Kidney tubule cell (primary cell): ENCODE results near the gene RBP2.
"Not testable (repeated sequence)": the region's sequence is repeated elsewhere in the genome, so short reads cannot be mapped to it uniquely, and the experiment has no call there.

Source experiments
- DNase-seq: peaks from one replicate; pipeline ENCODE4 v3.0.0-alpha.2; 2018; ENCODE audit warnings: low spot score

Gene RBP2

DNA sequence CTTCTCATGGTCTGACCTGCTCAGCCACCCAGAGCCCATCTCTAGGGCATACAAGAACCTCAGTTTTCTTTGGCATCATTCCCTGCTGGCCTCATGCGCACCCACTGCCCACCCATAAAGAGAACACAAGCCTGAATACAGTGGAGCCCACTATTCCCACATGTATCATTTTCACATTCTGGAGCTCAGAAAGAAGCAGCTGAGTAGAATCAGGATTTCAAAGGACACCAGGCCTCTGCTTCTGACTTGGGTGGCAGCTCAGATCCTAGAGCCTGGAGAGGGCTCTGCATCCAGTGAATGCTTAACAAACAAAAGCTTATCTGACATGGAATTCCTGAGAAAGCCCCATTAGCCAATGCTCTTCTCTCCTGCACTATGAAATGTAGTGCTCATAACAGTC lies 34.7 kb downstream of the RBP2 start:
- no peak for DNase-seq

DNA sequence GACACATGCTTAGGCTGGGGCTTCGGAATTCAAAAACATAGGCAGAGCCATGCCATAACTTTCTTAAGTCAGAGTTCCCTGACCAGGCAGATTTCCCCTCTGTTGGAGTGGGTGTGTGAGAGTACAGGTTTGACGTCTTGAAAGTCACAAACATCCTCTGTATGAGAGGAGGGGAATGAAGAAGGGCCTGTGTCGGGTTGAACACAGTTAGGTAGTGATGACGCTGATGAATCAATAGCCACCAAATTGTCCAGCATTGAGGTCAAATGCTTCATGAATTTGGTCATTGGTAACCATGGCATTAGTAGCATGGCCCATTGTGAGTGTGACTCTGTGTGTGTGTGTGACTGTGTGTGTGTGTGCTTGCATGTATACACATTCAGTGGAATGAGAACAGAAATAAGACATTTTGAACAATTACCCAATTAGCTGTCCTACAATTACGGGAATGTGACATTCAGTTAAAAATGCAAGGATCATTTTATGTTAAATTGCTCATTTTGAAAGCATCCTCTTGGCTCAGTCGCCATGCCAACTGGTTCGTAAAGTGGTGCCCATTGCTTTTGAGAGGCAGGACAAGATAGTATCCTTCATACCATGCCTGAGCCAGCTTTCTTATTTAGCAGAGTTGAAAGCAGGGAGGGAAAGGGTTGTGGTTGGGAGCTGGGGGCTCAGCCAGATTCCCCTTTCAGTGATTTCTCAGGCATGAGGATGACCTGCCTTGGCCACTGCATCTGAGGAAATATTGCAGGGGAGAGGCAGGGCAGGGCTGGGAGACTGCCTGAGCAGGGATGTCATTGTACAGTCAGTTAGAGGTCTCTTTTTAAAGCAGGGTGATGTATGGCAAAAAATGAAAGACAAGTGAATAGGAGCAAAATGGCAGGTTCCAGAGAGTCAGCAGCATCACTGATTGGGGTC lies 35.4 kb downstream of the RBP2 start:
- DNase-seq, result no peak

DNA sequence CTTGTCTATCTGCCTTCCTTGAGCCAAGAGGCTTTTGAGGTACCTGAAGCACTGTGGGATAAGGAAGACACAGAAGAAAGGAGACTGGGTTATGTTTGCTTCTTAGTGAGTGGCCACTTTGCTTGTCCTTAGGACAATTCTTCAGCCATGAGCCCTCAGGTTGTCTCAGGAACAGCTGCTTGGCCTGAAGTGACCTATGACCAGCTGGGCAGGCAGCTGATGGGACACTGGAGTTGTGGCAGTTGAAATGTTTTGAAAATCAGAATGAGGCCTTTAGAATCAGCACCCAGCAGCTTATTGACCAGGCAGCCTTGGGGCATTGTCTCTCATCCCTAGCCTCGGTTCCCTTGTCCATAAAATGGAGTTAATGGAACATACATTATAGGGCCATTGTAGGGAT lies 37.0 kb downstream of the RBP2 start:
- no peak for DNase-seq

DNA sequence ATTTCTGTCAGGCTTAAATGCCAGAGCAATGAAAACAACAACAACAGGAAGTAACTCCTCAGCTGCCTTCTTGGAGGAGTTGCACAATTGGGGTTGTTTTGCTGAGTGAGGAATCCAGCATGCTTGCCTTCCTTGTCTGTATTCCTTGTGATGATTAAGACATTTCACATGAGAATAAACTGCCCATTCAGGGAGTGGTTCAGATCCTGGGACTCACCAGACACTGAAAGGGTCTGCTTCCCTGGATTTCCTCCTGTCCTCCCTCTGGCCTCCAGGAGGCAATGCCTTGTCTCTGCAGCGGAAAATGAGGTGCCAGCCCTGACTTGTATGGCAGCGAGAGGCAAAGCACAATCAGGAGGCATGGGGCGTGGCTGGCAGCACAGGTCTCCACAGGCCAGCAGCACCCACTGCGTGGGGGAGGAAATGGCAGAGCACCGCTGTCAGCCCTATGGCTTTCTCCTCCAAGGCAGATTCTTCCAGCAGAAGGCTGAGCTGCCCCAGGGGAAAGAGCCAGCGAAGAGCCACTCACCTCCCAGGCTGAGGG lies 41.5 kb downstream of the RBP2 start:
- DNase-seq, result peak; percentile 50

DNA sequence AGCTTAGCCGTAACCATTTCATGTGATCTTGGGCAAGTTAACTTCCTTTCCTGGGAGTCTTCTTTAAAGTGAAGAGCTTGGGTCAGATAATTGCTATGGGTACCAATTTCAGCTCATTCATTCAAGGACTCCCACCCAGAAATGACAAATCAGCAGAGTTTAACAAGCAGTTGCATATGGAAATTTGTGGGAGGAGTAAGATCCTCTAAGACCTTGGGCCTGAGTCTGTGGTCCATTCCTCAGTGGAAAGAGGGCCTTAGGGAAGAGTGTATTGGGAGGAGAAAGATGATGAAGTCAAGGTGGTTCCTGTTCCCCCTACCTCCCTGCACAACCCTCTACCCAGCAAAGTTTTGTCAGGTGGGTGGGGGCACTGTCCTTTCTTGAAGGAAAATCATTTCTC lies 42.1 kb downstream of the RBP2 start:
- DNase-seq, result no peak

DNA sequence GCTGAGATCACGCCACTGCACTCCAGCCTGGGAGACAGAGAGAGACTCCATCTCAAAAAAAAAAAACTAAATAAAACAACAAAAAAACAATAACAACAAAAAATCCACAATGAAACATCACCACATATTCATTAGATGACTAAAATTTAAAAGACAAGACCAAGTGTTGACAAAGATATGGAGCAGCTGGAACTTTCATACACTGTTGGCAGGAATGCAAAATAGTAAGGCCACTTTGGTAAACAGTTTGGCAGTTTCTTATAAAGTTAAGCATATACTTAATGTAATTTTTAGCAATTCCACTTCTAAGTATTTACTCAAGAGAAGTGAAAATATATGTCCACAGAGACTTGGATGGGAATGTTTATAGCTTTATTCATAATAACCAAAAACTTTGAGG lies 43.2 kb downstream of the RBP2 start:
- no peak for DNase-seq

DNA sequence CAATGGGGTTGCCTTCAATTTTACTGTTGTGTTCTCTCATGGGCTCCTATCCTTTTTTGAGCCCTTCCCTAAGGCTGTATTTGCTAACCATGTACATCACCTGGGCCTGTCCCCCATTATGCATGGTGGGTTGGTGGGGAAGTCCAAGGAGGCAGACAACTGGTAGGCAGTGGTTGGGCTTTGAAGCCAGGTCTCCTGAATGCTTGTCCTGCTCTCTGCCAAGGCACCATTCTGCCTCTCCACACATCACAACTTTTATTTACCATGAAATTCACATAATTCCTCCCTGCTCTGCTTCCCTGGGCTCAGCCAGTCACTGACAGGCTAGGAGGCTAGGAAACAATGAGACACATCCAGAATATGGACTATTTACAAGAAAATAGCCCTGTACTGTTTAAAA lies 45.8 kb downstream of the RBP2 start:
- no peak for DNase-seq

DNA sequence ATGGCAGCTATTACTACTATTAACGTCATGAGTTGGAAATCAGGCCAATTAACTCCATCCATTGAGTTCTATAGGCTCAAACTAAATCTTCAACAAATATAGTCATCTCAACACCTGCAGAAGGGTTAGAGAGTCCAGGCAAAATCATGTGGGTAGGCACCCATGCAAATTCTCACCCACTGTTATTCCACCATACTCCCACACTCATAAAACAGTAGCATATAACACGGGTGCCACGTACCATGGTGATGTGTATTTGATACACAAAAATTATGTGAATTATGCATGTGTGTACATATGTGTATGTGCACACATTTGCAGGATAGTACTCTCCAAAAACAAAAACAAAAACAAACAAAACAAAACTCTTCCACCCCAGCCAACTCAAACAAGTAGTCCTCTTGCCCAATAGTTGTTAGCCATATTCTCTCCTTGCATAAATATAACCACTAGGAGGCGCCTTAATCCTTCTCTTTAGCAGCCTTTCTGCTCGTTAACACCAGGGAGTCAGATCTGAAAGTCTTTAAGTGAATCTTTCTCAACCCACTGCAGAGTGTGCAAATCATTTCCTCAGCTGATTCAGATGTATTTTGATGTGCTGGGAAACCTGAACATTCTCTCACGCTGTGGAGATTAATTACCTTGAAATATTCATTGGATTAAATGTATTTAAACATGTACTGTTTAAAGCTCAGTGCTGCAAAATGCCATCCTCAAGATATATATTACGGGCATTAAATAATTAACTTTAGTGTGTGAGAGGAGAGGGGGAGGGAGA lies 48.8 kb downstream of the RBP2 start:
- peak; percentile 79 for DNase-seq

DNA sequence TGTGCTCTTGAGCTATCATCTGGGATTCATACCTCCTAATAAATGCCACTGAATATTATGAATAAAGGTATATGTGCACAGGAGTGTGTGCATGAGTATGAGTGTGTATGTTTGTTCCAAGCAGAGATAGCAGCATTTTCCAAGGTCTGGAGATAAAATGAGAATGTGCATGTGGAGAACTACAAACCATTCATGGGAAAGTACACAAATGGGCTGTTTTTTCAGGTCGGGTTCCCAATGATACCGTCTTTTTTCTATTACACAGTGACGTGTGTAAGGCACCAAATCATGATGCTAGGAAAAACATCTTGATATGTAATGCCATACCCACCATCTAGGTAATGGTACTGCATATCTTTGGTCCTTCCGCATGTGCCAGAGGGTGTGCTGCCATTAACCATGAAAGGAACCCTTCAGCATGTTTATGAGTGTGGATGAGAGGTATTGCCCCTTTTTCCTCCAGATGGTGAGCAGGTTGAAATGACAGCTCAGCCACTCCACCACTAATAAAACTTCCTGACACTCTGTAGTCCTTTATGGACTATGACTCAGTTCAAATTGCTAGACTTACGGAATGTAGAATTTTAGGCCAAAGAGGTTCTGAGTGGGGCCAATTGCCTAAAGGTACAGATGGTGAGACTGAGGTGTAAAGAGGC lies 50.4 kb downstream of the RBP2 start:
- DNase-seq, result no peak

DNA sequence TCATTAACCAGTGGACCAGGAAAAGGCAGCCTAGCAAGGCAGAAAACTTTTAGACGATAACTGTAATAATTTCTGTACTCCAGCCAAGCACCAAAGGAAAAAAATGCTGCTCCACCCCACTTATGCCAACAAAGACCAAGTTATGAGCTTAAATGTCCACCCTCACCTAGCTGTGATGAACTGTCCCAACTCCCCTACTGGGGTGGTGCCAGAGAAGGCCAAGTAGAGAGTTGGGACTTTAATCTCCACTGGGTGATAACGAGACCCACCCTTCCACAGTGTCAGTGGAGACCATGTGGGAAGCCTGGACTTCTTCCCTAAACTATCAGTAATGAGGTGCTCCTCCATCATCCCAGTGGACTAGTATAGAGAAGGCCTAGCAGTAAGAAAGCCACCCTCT lies 53.1 kb downstream of the RBP2 start:
- DNase-seq, result no peak

DNA sequence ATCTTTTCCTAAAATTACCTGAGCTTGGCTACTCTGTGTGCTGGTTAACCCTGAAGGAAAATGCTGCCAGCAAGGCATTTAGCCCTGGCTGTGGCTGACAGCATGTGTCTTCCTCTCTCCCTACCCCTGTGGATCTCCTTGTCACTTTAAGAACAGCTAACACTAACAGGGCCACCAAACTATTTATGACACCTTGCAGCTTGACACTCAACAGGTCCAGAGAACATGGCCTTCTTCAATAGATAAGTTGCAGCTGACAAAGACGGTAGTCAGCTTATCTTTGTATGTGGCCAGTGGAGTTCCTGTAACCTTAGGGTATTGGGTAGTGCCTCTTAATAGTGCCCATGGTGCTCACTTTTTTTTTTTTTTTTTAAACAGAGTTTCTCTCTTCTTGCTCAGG lies 54.9 kb downstream of the RBP2 start:
- no peak for DNase-seq

DNA sequence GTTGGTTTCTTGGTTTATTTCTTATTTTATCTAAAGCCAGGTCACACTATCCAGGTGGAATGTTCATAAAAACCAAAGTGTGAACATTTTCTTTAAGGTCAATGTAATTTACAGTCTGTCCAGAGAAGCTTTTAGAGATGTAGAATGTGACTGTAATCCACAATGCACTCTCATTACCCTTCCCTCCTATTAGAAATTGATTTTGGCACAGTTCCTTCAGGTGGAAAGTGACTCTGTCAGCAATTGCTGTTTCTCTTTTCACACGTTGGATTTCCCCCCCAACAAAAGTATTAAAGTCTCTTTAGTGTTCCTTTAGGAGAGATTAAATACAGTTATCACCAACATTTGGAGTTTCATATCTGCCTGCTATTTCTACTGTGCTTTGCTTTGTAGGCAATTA lies 55.3 kb downstream of the RBP2 start:
- no peak for DNase-seq

DNA sequence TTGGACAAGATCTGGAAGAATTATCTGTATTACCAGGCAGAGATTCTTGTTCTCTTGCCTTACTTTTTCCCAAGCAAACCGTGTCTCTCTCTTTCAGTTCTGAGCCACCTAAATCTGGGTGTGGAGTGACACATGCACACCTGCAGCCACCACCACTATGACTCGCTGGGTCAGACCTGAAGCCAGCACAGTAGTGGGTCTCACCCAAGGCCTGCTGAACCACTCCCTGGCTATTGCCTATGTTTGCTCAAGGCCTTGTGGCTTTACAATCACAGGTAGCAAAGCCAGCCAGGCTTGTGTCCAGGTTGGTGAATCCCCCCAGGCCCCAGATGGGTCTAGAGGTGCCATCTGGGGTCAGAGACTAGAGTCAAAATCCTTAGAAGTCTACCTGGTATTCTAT lies 58.2 kb downstream of the RBP2 start:
- peak; percentile 51 for DNase-seq

DNA sequence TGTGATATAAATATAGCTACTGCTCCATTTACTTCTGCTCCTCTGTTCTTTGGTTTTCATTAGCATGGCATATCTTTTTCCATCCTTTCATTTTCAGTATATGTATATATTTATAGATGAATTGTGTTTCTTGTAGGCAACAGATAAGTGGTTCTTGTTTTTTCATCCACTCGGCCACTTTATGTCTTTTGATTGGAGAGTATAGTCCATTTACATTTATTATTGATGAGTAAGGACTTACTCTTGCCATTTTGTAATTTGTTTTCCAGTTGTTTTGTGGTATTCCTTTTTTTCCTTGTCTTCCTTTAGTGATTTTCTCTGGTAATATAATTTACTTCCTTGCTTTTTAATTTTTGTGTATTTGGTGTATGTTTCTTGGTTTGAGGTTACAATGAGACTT lies 60.0 kb downstream of the RBP2 start:
- no peak for DNase-seq

DNA sequence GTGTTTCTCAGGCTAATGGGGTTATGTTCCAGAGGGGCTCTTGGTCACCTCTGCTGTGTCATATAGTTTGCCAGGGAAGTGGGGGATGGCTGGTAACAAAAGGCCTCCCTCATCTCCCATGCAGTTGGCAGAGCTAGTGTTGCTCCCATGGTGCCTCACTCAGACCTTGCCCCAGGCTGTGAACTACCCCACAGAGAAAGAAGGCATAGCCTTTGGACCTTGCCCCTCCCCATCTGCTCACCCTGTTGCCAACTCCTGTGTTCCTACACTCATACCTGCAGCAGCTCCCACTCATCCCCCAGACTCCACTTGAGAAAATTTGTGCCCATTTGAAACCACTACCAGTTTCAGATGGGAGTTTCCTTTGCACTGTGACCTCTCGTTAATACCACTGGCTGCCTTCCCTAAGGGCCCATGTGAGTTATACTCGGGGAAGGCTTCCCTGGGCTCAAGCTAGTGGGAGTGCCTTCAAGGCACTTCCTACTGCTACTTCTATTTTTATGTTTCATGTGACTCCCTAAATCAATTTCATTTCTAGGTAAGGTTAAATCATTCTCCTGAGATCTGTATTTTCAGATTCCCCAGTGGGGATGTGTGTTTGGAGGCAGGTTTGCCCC lies 61.6 kb downstream of the RBP2 start:
- no peak for DNase-seq

DNA sequence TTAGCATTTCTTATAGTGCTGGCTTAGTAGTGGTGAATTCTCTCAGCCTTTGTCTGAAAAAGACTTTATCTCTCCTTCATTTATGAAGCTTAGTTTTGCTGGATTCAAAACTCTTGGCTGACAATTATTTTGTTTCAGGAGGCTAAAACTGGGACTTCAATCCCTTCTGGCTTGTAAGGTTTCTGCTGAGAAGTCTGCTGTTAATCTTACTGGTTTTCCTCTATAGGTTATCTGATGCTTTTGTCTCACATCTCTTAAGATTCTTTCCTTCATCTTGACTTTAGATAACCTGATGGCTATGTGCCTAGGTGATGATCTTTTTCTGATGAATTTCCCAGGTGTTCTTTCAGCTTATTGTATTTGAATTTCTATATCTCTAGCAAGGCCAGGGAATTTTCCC lies 63.4 kb downstream of the RBP2 start:
- DNase-seq, result not testable (repeated sequence)
